ENCODE data around the gene ACTR2.
"Not testable (repeated sequence)": the region's sequence is repeated elsewhere in the genome, so short reads cannot be mapped to it uniquely, and the experiment has no call there.

ACTR2 gene

GRCh38 chr2:65314801-65315441 is 87.3 kb downstream of the ACTR2 start:
- no peak for DNase-seq

GRCh38 chr2:65316072-65316471 is 88.4 kb downstream of the ACTR2 start:
- DNase-seq, result no peak

GRCh38 chr2:65317351-65317750 is 89.7 kb downstream of the ACTR2 start:
- DNase-seq, result not testable (repeated sequence)

- no peak for DNase-seq
Measured at GRCh38 chr2:65317841-65318240, 90.2 kb downstream of the ACTR2 start.

- no peak for DNase-seq
Measured at GRCh38 chr2:65319072-65319673, 91.5 kb downstream of the ACTR2 start.

GRCh38 chr2:65319674-65320041 is 92.0 kb downstream of the ACTR2 start:
- DNase-seq, result no peak

GRCh38 chr2:65320042-65320725 is 92.6 kb downstream of the ACTR2 start:
- no peak for DNase-seq

Data from CD4-positive, alpha-beta T cell treated with Interleukin-12 subunit alpha and Interleukin-12 subunit beta, for 1 hour (primary cell).